Endothelial cell of umbilical vein (primary cell): ENCODE results near the gene CCSER1. TPM values are rescaled to one million over a fixed set of nuclear protein-coding genes. Genes with fewer than 3 reads are reported as not detected.

Source experiments
- BruUV-seq: library from RNA; stranded (reverse); fragments of 400-500 nt; replicated peaks from 2 replicates; lab custom pipeline; 2021; lab: Mats Ljungman, UMichigan
- CTCF ChIA-PET: fragments of 300-600, 350-600 bp; sonication (Branson Sonifier 250); formaldehyde crosslinking; loops from one replicate; lab custom pipeline; 2021; ENCODE audit warnings: antibody characterized with exemption, inconsistent platforms; lab: Charles Lee
- POLR2A ChIA-PET: fragments of 300-600, 350-600 bp; sonication (Branson Sonifier 250); formaldehyde crosslinking; loops from one replicate; lab custom pipeline; 2021; ENCODE audit warnings: antibody characterized with exemption, inconsistent platforms; lab: Charles Lee
- DNase-seq: peaks from one replicate; pipeline ENCODE4 v3.0.0-alpha.2; 2011; ENCODE audit warnings: low read depth, low spot score
- FAIRE-seq: peaks from 2 replicates; lab custom pipeline; 2011; peaks lifted over from hg19 to GRCh38; lab: Jason Lieb, UNC
- H2AFZ ChIP-seq: 2 replicates; pipeline ENCODE4 v1.6.0; 2012; ENCODE audit warnings: low read depth, low read length, control low read depth, inconsistent platforms
- H3K27ac ChIP-seq: 2 replicates; pipeline ENCODE4 v1.5.1; 2011; ENCODE audit warnings: low read depth, mild to moderate bottlenecking, control low read depth, low read length, moderate library complexity; ENCODE audit not compliant: insufficient read depth
- H3K27me3 ChIP-seq, 2 experiments: 2 replicates each; pipeline versions ENCODE4 v1.6.0 to v1.6.1; 2011; ENCODE audit warnings: low read length in 2 of 2, mixed read lengths in 1 of 2; ENCODE audit not compliant: control insufficient read depth in 2 of 2, insufficient read depth in 2 of 2
- H3K36me3 ChIP-seq, 2 experiments: 2 replicates in 1 of 2; 3 replicates in 1 of 2; pipeline ENCODE4 v1.5.1; 2011; ENCODE audit warnings: low read length in 2 of 2, mild to moderate bottlenecking in 1 of 2, moderate library complexity in 1 of 2; ENCODE audit not compliant: control insufficient read depth in 2 of 2, insufficient read depth in 2 of 2; ENCODE audit errors: extremely low read depth in 1 of 2
- H3K4me1 ChIP-seq: 3 replicates; pipeline ENCODE4 v1.5.1; 2011; ENCODE audit warnings: mild to moderate bottlenecking, low read length; ENCODE audit not compliant: control insufficient read depth, insufficient read depth; ENCODE audit errors: extremely low read depth
- H3K4me2 ChIP-seq: 2 replicates; pipeline ENCODE4 v1.6.1; 2011; ENCODE audit warnings: low read length, control low read depth, mixed read lengths; ENCODE audit not compliant: insufficient read depth
- H3K4me3 ChIP-seq, 3 experiments: fragments of 200-600 bp in 1 of 3; sonication (generic), shearing (Covaris generic) in 1 of 3; replicated peaks in 1 of 3; 2 replicates each; pipeline ENCODE4 v1.5.1; 2011 to 2016; ENCODE audit warnings: control low read depth in 3 of 3, low read length in 3 of 3, mild to moderate bottlenecking in 2 of 3, inconsistent platforms in 1 of 3, low read depth in 1 of 3, moderate library complexity in 1 of 3; ENCODE audit not compliant: insufficient read depth in 1 of 3
- H3K79me2 ChIP-seq: 2 replicates; pipeline ENCODE4 v1.6.0; 2012; ENCODE audit warnings: low read length, inconsistent platforms; ENCODE audit not compliant: control insufficient read depth, insufficient read depth
- H3K9ac ChIP-seq: replicated peaks from 2 replicates; pipeline ENCODE3; 2011; ENCODE audit warnings: low read length, control low read depth; ENCODE audit not compliant: insufficient read depth; ENCODE audit errors: extremely low read depth
- H3K9me1 ChIP-seq: replicated peaks from 3 replicates; pipeline ENCODE4 v1.6.0; 2011; ENCODE audit warnings: mild to moderate bottlenecking, low read length; ENCODE audit not compliant: control insufficient read depth, insufficient read depth; ENCODE audit errors: extremely low read depth
- H3K9me3 ChIP-seq: replicated peaks from 2 replicates; pipeline ENCODE4 v1.5.1; 2012; ENCODE audit warnings: low read length, inconsistent platforms; ENCODE audit not compliant: control insufficient read depth, insufficient read depth
- H4K20me1 ChIP-seq: replicated peaks from 2 replicates; pipeline ENCODE3; 2011; ENCODE audit warnings: mild to moderate bottlenecking, low read length; ENCODE audit not compliant: control insufficient read depth, insufficient read depth; ENCODE audit errors: extremely low read depth
- CTCF ChIP-seq, 2 donors: IDR thresholded peaks; 1 replicate in 1 of 2; 2 replicates in 1 of 2; pipeline ENCODE4 v1.5.1; 2011; ENCODE audit warnings: low read length in 2 of 2, mild to moderate bottlenecking in 2 of 2, moderate library complexity in 2 of 2, control low read depth in 1 of 2, inconsistent platforms in 1 of 2, low read depth in 1 of 2; ENCODE audit not compliant: insufficient read depth in 1 of 2; ENCODE audit errors: extremely low read depth in 1 of 2
- EZH2 ChIP-seq: IDR thresholded peaks from 2 replicates; pipeline ENCODE4 v1.6.1; 2012; ENCODE audit warnings: borderline replicate concordance, low read depth, mild to moderate bottlenecking, moderate library complexity, low read length, inconsistent platforms; ENCODE audit not compliant: severe bottlenecking
- FOS ChIP-seq: IDR thresholded peaks from 2 replicates; pipeline ENCODE4 v1.6.1; 2011; ENCODE audit warnings: mild to moderate bottlenecking, low read length, moderate library complexity, borderline replicate concordance; ENCODE audit not compliant: insufficient read depth
- GATA2 ChIP-seq: IDR thresholded peaks from 2 replicates; pipeline ENCODE4 v1.7.0; 2011; ENCODE audit warnings: low read depth, mild to moderate bottlenecking, moderate library complexity, mixed read lengths, low read length; ENCODE audit not compliant: insufficient read length, insufficient read depth
- JUN ChIP-seq: IDR thresholded peaks from 2 replicates; pipeline ENCODE4 v1.6.1; 2011; ENCODE audit warnings: borderline replicate concordance, low read depth; ENCODE audit not compliant: insufficient read length, insufficient read depth
- MAX ChIP-seq: IDR thresholded peaks from 2 replicates; pipeline ENCODE4 v1.6.1; 2011; ENCODE audit not compliant: insufficient read depth, insufficient read length
- MYC ChIP-seq: IDR thresholded peaks from one replicate; pipeline ENCODE4 v1.6.1; 2011; ENCODE audit warnings: mild to moderate bottlenecking, low read depth, low read length
- POLR2A ChIP-seq: IDR thresholded peaks from 2 replicates; pipeline ENCODE4 v1.6.1; 2012; ENCODE audit warnings: low read depth, mild to moderate bottlenecking, control low read depth, low read length
- POLR2AphosphoS5 ChIP-seq: IDR thresholded peaks from 2 replicates; pipeline ENCODE4 v1.6.1; 2012; ENCODE audit warnings: low read depth, mild to moderate bottlenecking, control low read depth, low read length, moderate library complexity; ENCODE audit not compliant: insufficient read depth
- dilution Hi-C: fragments of 300-500 bp; cut with MboI; formaldehyde crosslinking; loops from one replicate; pipeline ENCODE4 v1.15.0; 2019; ENCODE audit warnings: low sequenced_read_pairs; ENCODE audit not compliant: extremely low pct_ligation_motif_present
- intact Hi-C: fragments of 100-400 bp; cut with micrococcal nuclease; formaldehyde crosslinking; loops from one replicate; pipeline ENCODE4 v1.10.0; 2022
- polyA plus RNA-seq, 4 experiments: library from polyadenylated mRNA; depleted of rRNA in 3 of 4; stranded (reverse) in 3 of 4; unstranded in 1 of 4; fragments of >200 nt; gene quantifications; 2 replicates each; pipeline versions ENCODE4 v1.2.1 to v1.2.3, GENCODE V29; 2011 to 2012; ENCODE audit warnings: missing spikeins in 1 of 4
- total RNA-seq: library from RNA; stranded (reverse); gene quantifications from 2 replicates; pipeline ENCODE4 v1.2.3, GENCODE V29; 2021

The CCSER1 gene
- total and polyA plus RNA-seq, 2 donors (not counting 3 experiments of a cell fraction or from before 2014, with no cell fraction given) = 0.11 to 1.8 TPM

GRCh38 chr4:90215286-90215685 is 88.1 kb downstream of the CCSER1 start:
- Histone ChIP-seq H3K27me3 (no peaks in the 10 kb centered on the region), H3K4me2 (no peak overlapping the region), H3K27ac (no peak overlapping the region), H3K4me3 (no peak overlapping the region), H3K79me2 (no peaks in the 10 kb centered on the region), H3K36me3 (no peaks in the 10 kb centered on the region), H2AFZ (no peak overlapping the region), H4K20me1 (no peaks in the 10 kb centered on the region), H3K9me1 (no peaks in the 10 kb centered on the region), H3K9ac (no peak overlapping the region), H3K4me1 (peaks cover 8% of the 10 kb centered on the region), H3K9me3 (no peaks in the 10 kb centered on the region)
- ChIA-PET CTCF (interaction anchor here (1.0 to 1.6 kb wide), 3 partner anchors 15 to 25 kb away, joined by 3 to 4 read pairs (median 4); no protein-coding TSS in a partner anchor), POLR2A (no interaction called here)
- dilution Hi-C loops (no loop called here), intact Hi-C loops (no loop called here)
- DNase-seq (peak; percentile 20), FAIRE-seq (no peak)
- TF ChIP-seq GATA2 (no peak), FOS (no peak)
- no TSS peak for BruUV-seq

GRCh38 chr4:90219822-90220221 is 92.6 kb downstream of the CCSER1 start:
- H4K20me1 ChIP-seq = no peaks in the 10 kb centered on the region
- no peaks in the 10 kb centered on the region for H3K27me3 ChIP-seq
- H3K4me2 ChIP-seq = no peak overlapping the region
- no peaks in the 10 kb centered on the region for H3K9me3 ChIP-seq
- no peaks in the 10 kb centered on the region for H3K36me3 ChIP-seq
- no peak overlapping the region for H3K27ac ChIP-seq
- intact Hi-C loops = no loop called here
- H2AFZ ChIP-seq = no peak overlapping the region
- no peaks in the 10 kb centered on the region for H3K4me1 ChIP-seq
- dilution Hi-C loops = no loop called here
- H3K9me1 ChIP-seq = no peaks in the 10 kb centered on the region
- ChIA-PET CTCF (no interaction called here), POLR2A (no interaction called here)
- H3K9ac ChIP-seq = no peak overlapping the region
- no TSS peak for BruUV-seq
- DNase-seq (no peak), FAIRE-seq (no peak)
- H3K4me3 ChIP-seq = no peak overlapping the region
- no peak for TF ChIP-seq POLR2AphosphoS5
- no peak for TF ChIP-seq CTCF (IDR thresholded peaks at IDR 0.05; ENCODE audit: extremely low read depth in 1 of 2, insufficient read depth in 1 of 2, low read depth in 1 of 2, low read length in 2 of 2)
- no peak for TF ChIP-seq MAX
- TF ChIP-seq JUN = no peak
- TF ChIP-seq EZH2 = no peak
- no peak for TF ChIP-seq FOS
- TF ChIP-seq GATA2 = no peak
- no peak for TF ChIP-seq POLR2A
- no peak for TF ChIP-seq MYC
- no peaks in the 10 kb centered on the region for H3K79me2 ChIP-seq
